B cell (primary cell): ENCODE data around the gene SLC19A3.

Experiments used
- EZH2 ChIP-seq: IDR thresholded peaks from 2 replicates; pipeline ENCODE4 v1.6.1; 2012; ENCODE audit warnings: borderline replicate concordance, low read depth, mild to moderate bottlenecking, moderate library complexity, low read length; ENCODE audit not compliant: insufficient read depth, poor library complexity, severe bottlenecking
- TF ChIP-seq, protein P1 (sequence below): fragments of 200-600 bp; IDR thresholded peaks from one replicate; pipeline ENCODE4 v1.8.0; 2022; ENCODE audit warnings: antibody characterized with exemption, mild to moderate bottlenecking

GRCh38 chr2:227706859-227707258, 11.0 kb downstream of the SLC19A3 start:
- TF ChIP-seq, protein P1, sequence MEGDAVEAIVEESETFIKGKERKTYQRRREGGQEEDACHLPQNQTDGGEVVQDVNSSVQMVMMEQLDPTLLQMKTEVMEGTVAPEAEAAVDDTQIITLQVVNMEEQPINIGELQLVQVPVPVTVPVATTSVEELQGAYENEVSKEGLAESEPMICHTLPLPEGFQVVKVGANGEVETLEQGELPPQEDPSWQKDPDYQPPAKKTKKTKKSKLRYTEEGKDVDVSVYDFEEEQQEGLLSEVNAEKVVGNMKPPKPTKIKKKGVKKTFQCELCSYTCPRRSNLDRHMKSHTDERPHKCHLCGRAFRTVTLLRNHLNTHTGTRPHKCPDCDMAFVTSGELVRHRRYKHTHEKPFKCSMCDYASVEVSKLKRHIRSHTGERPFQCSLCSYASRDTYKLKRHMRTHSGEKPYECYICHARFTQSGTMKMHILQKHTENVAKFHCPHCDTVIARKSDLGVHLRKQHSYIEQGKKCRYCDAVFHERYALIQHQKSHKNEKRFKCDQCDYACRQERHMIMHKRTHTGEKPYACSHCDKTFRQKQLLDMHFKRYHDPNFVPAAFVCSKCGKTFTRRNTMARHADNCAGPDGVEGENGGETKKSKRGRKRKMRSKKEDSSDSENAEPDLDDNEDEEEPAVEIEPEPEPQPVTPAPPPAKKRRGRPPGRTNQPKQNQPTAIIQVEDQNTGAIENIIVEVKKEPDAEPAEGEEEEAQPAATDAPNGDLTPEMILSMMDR, result no peak
- TF ChIP-seq EZH2, result no peak
